Fibroblast of the aortic adventitia (primary cell): ENCODE measurements around the gene PRKAA2. TPM values are rescaled to one million over a fixed set of nuclear protein-coding genes. Genes with fewer than 3 reads are reported as not detected.
"Not testable (repeated sequence)": the region's sequence is repeated elsewhere in the genome, so short reads cannot be mapped to it uniquely, and the experiment has no call there.

Source experiments
- DNase-seq: peaks from one replicate; pipeline ENCODE4 v3.0.0-alpha.2; 2010; ENCODE audit warnings: low read depth
- H3K4me3 ChIP-seq: 2 replicates; pipeline ENCODE4 v1.5.1; 2011; ENCODE audit warnings: low read depth, mild to moderate bottlenecking, control low read depth, low read length, moderate library complexity
- total RNA-seq: library from RNA; depleted of rRNA; stranded (reverse); fragments of >200 nt; gene quantifications from 2 replicates; pipeline ENCODE4 v1.2.3, GENCODE V29; 2012; ENCODE audit warnings: low replicate concordance
- TF ChIP-seq, protein P1 (sequence below): IDR thresholded peaks from 2 replicates; pipeline ENCODE4 v1.5.1; 2011; ENCODE audit warnings: mild to moderate bottlenecking, low read length, control low read depth, inconsistent platforms; ENCODE audit not compliant: insufficient read depth

Gene PRKAA2
- 0.16 and 3.7 TPM in 2 replicates for total RNA-seq

DNA sequence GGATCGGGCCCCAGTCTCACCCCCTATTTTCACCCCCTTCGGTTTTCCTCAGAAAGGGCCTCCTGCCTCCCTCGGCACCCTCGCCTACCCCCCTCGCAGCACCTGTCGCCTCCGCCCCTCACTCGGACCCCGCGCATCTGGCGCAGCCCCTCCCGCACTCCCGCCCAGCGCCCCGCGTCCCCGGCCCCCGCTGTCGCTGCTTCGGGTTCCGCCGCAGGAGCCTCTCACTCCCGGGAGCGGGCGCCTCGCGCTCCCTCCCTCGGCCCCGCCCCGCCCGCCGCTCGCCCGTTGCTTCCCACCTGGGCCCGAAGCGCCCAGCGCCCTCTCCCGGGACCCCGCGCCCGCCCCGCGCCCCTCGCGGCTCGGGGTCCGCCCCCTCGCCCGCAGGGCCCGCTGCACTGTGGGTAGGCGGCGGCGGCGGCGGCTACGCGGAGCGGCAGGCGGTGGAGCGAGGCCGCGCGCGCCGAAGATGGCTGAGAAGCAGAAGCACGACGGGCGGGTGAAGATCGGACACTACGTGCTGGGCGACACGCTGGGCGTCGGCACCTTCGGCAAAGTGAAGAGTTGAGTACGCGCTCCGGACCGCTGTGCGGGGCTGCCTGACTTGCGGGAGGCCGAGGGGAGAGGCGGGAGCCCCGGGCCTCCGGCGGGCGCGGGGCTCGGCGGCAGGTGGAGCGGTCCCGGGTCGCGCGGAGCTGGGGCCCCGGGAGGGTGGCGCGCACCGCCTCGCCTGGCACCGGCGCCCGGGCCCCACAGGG lies at the start of gene PRKAA2:
PRKAA2 (plus strand) TSS at position 396 of the 758 bp plus-strand sequence; CDS start at position 470, 74 bp downstream.
- TF ChIP-seq, protein P1, sequence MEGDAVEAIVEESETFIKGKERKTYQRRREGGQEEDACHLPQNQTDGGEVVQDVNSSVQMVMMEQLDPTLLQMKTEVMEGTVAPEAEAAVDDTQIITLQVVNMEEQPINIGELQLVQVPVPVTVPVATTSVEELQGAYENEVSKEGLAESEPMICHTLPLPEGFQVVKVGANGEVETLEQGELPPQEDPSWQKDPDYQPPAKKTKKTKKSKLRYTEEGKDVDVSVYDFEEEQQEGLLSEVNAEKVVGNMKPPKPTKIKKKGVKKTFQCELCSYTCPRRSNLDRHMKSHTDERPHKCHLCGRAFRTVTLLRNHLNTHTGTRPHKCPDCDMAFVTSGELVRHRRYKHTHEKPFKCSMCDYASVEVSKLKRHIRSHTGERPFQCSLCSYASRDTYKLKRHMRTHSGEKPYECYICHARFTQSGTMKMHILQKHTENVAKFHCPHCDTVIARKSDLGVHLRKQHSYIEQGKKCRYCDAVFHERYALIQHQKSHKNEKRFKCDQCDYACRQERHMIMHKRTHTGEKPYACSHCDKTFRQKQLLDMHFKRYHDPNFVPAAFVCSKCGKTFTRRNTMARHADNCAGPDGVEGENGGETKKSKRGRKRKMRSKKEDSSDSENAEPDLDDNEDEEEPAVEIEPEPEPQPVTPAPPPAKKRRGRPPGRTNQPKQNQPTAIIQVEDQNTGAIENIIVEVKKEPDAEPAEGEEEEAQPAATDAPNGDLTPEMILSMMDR: no peak
- no peak for DNase-seq
- peak within 1 kb of the TSS; percentile 68 for H3K4me3 ChIP-seq

DNA sequence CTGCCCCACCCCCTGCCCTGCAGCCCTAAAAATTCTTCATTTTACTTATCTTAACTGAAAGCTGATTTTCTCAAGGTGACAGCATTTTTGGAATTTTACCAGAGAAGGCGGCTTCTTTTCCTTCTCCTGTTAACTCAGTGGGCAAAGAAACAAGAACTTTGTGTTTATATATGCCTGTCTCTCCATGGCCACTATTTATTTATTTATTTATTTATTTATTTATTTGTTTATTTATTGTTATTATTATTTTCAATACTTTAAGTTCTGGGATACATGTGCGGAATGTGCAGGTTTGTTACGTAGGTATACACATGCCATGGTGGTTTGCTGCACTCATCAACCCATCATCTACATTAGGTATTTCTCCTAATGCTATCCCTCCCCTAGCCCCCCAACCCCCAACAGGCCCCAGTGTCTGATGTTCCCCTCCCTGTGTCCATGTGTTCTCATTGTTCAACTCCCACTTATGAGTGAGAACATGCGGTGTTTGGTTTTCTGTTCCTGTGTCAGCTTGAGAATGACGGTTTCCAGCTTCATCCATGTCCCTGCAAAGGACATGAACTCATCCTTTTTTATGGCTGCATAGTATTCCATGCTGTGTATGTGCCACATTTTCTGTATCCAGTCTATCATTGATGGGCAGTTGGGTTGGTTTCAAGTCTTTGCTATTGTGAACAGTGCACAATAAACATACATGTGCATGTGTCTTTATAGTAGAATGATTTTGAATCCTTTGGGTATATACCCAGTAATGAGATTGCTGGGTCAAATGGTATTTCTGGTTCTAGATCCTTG lies 49.5 kb upstream of the PRKAA2 start:
- DNase-seq, H3K4me3 ChIP-seq: not testable (repeated sequence)

DNA sequence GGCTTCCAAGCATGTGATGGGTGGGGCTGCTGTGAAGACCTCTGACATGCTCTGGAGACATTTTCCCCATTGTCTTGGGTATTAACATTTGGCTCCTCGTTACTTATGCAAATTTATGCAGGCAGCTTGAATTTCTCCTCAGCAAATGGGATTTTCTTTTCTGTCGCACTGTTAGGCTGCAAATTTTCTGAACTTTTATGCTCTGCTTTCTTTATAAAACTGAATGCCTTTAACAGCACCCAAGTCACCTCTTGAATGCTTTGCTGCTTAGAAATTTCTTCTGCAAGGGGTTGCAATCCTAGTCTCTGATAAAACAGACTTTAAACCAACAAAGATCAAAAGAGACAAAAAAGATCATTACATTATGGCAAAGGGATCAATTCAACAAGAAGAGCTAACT lies 35.0 kb upstream of the PRKAA2 start:
- DNase-seq, H3K4me3 ChIP-seq: not testable (repeated sequence)

DNA sequence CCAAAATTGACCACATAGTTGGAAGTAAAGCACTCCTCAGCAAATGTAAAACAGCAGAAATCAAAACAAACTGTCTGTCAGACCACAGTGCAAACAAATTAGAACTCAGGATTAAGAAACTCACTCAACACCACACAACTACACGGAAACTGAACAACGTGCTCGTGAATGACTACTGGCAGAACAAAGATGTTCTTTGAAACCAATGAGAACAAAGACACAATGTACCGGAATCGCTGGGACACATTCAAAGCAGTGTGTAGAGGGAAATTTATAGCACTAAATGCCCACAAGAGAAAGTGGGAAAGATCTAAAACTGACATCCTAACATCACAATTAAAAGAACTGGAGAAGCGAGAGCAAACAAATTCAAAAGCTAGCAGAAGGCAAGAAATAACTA lies 34.3 kb upstream of the PRKAA2 start:
- H3K4me3 ChIP-seq, DNase-seq: not testable (repeated sequence)

DNA sequence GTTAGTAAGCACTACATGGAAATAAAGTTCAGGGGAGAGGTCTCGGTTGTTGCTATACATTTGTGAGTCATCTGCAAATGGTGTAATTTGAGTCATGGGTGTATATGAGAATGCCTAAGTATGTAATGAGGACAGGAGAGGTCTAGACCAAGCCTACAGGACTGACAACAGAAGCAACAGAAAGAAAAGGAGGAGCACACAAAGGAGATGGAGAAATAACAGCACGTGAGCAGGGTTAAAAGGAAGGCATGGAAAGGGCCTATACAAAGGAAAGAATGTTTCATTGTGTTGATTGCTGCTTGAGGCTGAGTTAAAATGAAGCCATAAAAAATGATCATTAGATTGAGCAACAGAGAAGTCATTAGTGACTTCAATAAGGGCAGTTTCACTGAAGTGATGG lies 28.0 kb upstream of the PRKAA2 start:
- no peak for DNase-seq
- TF ChIP-seq, protein P1: no peak

DNA sequence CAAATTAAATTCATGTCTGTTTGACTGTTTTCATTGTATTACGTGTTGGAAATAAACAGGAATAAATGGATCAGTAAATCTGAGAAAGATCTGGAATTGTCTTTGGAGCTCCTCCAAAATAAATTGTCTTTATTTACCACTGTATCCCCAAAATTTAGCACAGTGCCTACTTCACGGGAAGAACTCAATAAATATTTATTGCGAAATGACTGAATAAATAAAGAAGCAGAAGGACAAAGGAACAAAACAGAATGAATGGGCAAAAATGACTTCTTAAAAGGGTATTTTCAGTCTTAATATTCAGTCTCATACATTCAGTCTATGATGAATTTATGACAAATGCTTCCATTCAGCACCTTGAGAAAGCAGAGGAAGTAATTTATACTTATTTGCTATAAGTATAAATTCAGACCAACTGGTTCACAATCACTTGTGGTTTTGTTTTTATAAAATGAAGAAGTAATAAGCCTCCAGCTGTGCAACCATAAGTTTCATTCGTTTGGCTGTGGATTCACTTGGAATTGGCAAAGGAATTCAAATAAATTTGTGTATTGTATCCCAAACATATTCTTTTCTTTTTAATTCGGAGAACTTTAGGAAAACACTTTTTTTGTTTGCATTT lies 19.2 kb upstream of the PRKAA2 start:
- H3K4me3 ChIP-seq: no peak overlapping the region
- no peak for DNase-seq
- TF ChIP-seq, protein P1: no peak

More for the DNA sequence above, 28.0 kb upstream of the PRKAA2 start:
- no peak overlapping the region for H3K4me3 ChIP-seq

DNA sequence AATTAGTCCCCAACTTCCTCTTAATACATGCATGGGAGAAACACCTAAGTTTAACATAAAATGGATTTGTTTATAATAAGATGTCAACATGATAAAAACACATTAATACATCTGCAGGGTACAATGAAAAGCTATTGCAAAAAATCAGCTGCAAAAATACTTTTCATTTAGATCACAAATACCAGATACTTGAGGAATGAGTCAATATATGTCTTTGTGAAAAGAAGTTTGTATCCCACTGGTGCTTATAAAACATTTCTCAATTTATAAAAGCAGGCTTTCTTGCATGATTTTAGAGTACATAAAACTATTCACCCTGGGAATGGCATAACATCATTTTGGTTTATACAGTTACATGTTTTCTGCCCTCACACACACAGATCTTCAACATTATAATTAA lies 18.6 kb upstream of the PRKAA2 start:
- DNase-seq: peak; percentile 43
- H3K4me3 ChIP-seq: no peak overlapping the region
- TF ChIP-seq, protein P1: no peak

DNA sequence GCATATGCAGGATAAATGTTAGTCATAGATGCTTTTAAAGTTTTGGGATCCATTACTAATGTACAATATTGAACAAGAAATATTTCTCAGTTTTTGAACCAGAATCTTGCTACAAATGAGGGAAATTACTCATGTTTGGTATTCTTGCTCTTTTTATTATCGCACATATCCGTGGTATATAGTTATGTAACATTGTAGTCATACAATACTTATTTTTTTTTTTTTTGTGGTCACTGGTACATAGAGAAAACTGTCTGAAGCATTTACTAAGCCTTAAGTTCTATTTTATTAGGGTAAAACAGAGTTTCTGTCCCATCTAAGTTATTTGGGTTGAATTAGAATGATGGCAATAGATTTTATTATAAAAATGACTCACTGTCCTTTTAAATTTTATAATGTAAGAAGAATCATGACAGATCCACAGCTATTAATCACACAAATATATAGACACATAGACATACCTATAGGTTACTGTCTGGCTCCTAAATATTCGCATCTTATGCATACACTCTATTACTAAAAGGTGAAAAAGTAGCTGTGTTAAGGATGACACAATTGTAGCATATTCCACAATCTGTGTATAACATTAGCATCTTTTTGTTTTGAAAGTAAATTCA lies 18.0 kb upstream of the PRKAA2 start:
- DNase-seq: no peak
- TF ChIP-seq, protein P1: no peak
- H3K4me3 ChIP-seq: no peak overlapping the region
